K562 (cell line): Measurements from ENCODE around the gene ST3GAL3. TPM values are rescaled to one million over a fixed set of nuclear protein-coding genes. Genes with fewer than 3 reads are reported as not detected.

Experiments used
- BCL6 ChIP-seq: fragments of 250-450 bp; sonication (Bioruptor Pico); IDR thresholded peaks from 2 replicates; pipeline ENCODE4 v1.4.0; 2020
- BRD4 ChIP-seq: fragments of 200-600 bp; sonication (generic); IDR thresholded peaks from 2 replicates; pipeline ENCODE4 v1.6.1; 2017; ENCODE audit warnings: inconsistent platforms
- ELF4 ChIP-seq: fragments of 450-650 bp; formaldehyde crosslinking; IDR thresholded peaks from 2 replicates; pipeline ENCODE4 v1.4.0; 2022; ENCODE audit warnings: missing genetic modification characterization
- ELK1 ChIP-seq: sonication (generic); formaldehyde crosslinking; IDR thresholded peaks from 2 replicates; pipeline ENCODE4 v1.8.1; 2022; ENCODE audit warnings: missing genetic modification reagents
- ERF ChIP-seq: fragments of 450-650 bp; formaldehyde crosslinking; IDR thresholded peaks from 2 replicates; pipeline ENCODE4 v1.4.0; 2020; ENCODE audit warnings: mild to moderate bottlenecking, mixed read lengths
- FOXK1 ChIP-seq: sonication (generic); formaldehyde crosslinking; IDR thresholded peaks from 2 replicates; pipeline ENCODE4 v1.8.0; 2022; ENCODE audit warnings: missing genetic modification reagents, mild to moderate bottlenecking, borderline replicate concordance
- MAFG ChIP-seq: fragments of 450-650 bp; conservative IDR thresholded peaks from 2 replicates; pipeline ENCODE4 v1.6.1; 2016; ENCODE audit warnings: missing genetic modification characterization, missing compliant biosample characterization
- MBD2 ChIP-seq: sonication (generic); IDR thresholded peaks from 2 replicates; pipeline ENCODE4 v1.6.1; 2016; ENCODE audit warnings: low read depth, borderline replicate concordance
- MED1 ChIP-seq: sonication (generic); formaldehyde crosslinking; IDR thresholded peaks from 2 replicates; pipeline ENCODE4 v1.8.1; 2023; ENCODE audit warnings: missing genetic modification reagents, borderline replicate concordance
- MITF ChIP-seq: IDR thresholded peaks from 2 replicates; pipeline ENCODE4 v1.6.1; 2014; ENCODE audit warnings: antibody characterized with exemption
- MLLT1 ChIP-seq, 2 experiments: fragments of 450-650 bp; IDR thresholded peaks; 2 replicates each; pipeline ENCODE4 v1.6.1; 2016
- NR2C1 ChIP-seq, 2 experiments: fragments of 450-650 bp; IDR thresholded peaks; 2 replicates each; pipeline ENCODE4 v1.6.1; 2017; ENCODE audit warnings: mild to moderate bottlenecking in 2 of 2, antibody characterized with exemption in 1 of 2, inconsistent platforms in 1 of 2, missing compliant biosample characterization in 1 of 2, missing genetic modification characterization in 1 of 2
- NRF1 ChIP-seq, 2 experiments: fragments of 450-650 bp; IDR thresholded peaks in 1 of 2; conservative IDR thresholded peaks in 1 of 2; 2 replicates each; pipeline ENCODE4 v1.6.1; 2014; ENCODE audit warnings: mild to moderate bottlenecking in 2 of 2
- RBFOX2 ChIP-seq: fragments of 200-400 bp; formaldehyde crosslinking; IDR thresholded peaks from 2 replicates; pipeline ENCODE4 v1.6.1; 2017; ENCODE audit warnings: low read depth, mild to moderate bottlenecking, low read length, moderate library complexity
- SETDB1 ChIP-seq: IDR thresholded peaks from one replicate; pipeline ENCODE4 v1.6.1; 2012; ENCODE audit warnings: low read length, control low read depth, inconsistent platforms
- TARDBP ChIP-seq: fragments of 450-650 bp; IDR thresholded peaks from 2 replicates; pipeline ENCODE4 v1.6.1; 2016
- TEAD4 ChIP-seq, 2 experiments: sonication (generic) in 1 of 2; formaldehyde crosslinking in 1 of 2; IDR thresholded peaks; 2 replicates each; pipeline versions ENCODE4 v1.6.1 to v1.8.0; 2012 to 2022; ENCODE audit warnings: borderline replicate concordance in 1 of 2, inconsistent platforms in 1 of 2, low read length in 1 of 2, mild to moderate bottlenecking in 1 of 2, missing genetic modification reagents in 1 of 2
- ZBTB17 ChIP-seq: fragments of 450-650 bp; formaldehyde crosslinking; IDR thresholded peaks from 2 replicates; pipeline ENCODE4 v1.4.0; 2020; ENCODE audit warnings: mild to moderate bottlenecking
- ZC3H8 ChIP-seq: fragments of 450-650 bp; IDR thresholded peaks from 2 replicates; pipeline ENCODE4 v1.6.1; 2017
- ZNF174 ChIP-seq: fragments of 250-450 bp; sonication (Bioruptor Pico); IDR thresholded peaks from 2 replicates; pipeline ENCODE4 v1.4.0; 2020; ENCODE audit warnings: mild to moderate bottlenecking
- ZNF24 ChIP-seq: fragments of 450-650 bp; IDR thresholded peaks from 2 replicates; pipeline ENCODE4 v1.6.1; 2016
- ZNF445 ChIP-seq: fragments of 250-450 bp; sonication (Bioruptor Pico); IDR thresholded peaks from 2 replicates; pipeline ENCODE4 v1.4.0; 2020; ENCODE audit warnings: low read depth, mild to moderate bottlenecking, moderate library complexity
- ZNF639 ChIP-seq, 2 experiments: fragments of 200-800 bp in 1 of 2; sonication (Bioruptor generic) in 1 of 2; sonication (generic) in 1 of 2; formaldehyde crosslinking in 1 of 2; IDR thresholded peaks in 1 of 2; conservative IDR thresholded peaks in 1 of 2; 2 replicates each; pipeline versions ENCODE4 v1.5.0 to v1.6.1; 2016 to 2020; ENCODE audit warnings: missing compliant biosample characterization in 1 of 2, missing genetic modification characterization in 1 of 2, missing genetic modification reagents in 1 of 2
- ZNF699 ChIP-seq: fragments of 250-450 bp; sonication (Bioruptor Pico); IDR thresholded peaks from 2 replicates; pipeline ENCODE4 v1.8.0; 2021; ENCODE audit warnings: mild to moderate bottlenecking, moderate library complexity; ENCODE audit not compliant: insufficient replicate concordance
- polyA plus RNA-seq, 8 experiments: library from polyadenylated mRNA; depleted of rRNA in 4 of 8; stranded (reverse) in 5 of 8; unstranded in 3 of 8; fragments of >200 nt; fragmentation: Nextera tagmentation in 2 of 8; fragmentation: Illumina TruSeq in 1 of 8; extraction: Ambion mirVana in 2 of 8; extraction: Trizol in 1 of 8; gene quantifications; 2 replicates each; pipeline versions ENCODE4 v1.2.1 to v1.2.3, GENCODE V29; 2011 to 2014; ENCODE audit warnings: inconsistent platforms in 1 of 8, missing spikeins in 1 of 8
- total RNA-seq, 7 experiments: library from RNA; depleted of rRNA in 6 of 7; stranded (reverse); fragments of >200 nt in 6 of 7; fragmentation: Illumina TruSeq in 2 of 7; extraction: Trizol in 2 of 7; gene quantifications; 2 replicates each; pipeline versions ENCODE4 v1.2.1 to v1.2.3, GENCODE V29; 2011 to 2021; ENCODE audit warnings: low replicate concordance in 1 of 7

Gene ST3GAL3
- total and polyA plus RNA-seq, 9 of the 15 experiments (the other 6 are each of a cell fraction or from before 2014, with no cell fraction given), result 1.2 to 18.9 (median 11.0) TPM

GRCh38 chr1:43969746-43970466 lies 262.6 kb downstream of the ST3GAL3 start, which contains the start of gene DPH2 (continued):
- no peak for TF ChIP-seq MLLT1 (IDR thresholded peaks at IDR 0.05)
- TF ChIP-seq MITF, result no peak
- TF ChIP-seq TARDBP, result no peak
- TF ChIP-seq BRD4, result no peak
- no peak for TF ChIP-seq ZNF174 (CRISPR knock-in tag)
- 0 out of 2 replicates have a peak, but pooled peaks have one; percentile 55 for TF ChIP-seq ZBTB17 (CRISPR knock-in tag)
- no peak for TF ChIP-seq TEAD4 (IDR thresholded peaks at IDR 0.05; ENCODE audit: low read length)
- TF ChIP-seq TEAD4 (CRISPR knock-in tag; IDR thresholded peaks at IDR 0.05; ENCODE audit: borderline replicate concordance), result 0 out of 2 replicates have a peak, but pooled peaks have one; percentile 55
- TF ChIP-seq RBFOX2, result peak; percentile 75
- TF ChIP-seq SETDB1, result no peak
- TF ChIP-seq ERF (CRISPR knock-in tag), result 0 out of 2 replicates have a peak, but pooled peaks have one; percentile 40
- no peak for TF ChIP-seq ZC3H8
- peak in 1 of 2 experiments; percentile 47; a peak in 2 of 4 replicates for TF ChIP-seq NRF1 (conservative IDR thresholded peaks at IDR 0.05 in 1 of 2, IDR thresholded peaks at IDR 0.05 in 1 of 2)
- TF ChIP-seq MBD2, result peak; percentile 97
- 0 out of 2 replicates have a peak, but pooled peaks have one; percentile 26 for TF ChIP-seq ELF4 (CRISPR knock-in tag)
- TF ChIP-seq ELK1 (CRISPR knock-in tag), result no peak
- no peak for TF ChIP-seq ZNF445
- TF ChIP-seq ZNF24, result peak; percentile 47; the same call in 1 of the 2 replicates
- TF ChIP-seq MAFG, result no peak
- no peak for TF ChIP-seq ZNF699
- no peak for TF ChIP-seq BCL6
- peak; percentile 99 for TF ChIP-seq NR2C1 (IDR thresholded peaks at IDR 0.05)
- peak; percentile 99 for TF ChIP-seq NR2C1 (tag; IDR thresholded peaks at IDR 0.05)
- peak in 1 of 2 experiments; percentile 47; a peak in 1 of 4 replicates for TF ChIP-seq ZNF639 (CRISPR knock-in tag; conservative IDR thresholded peaks at IDR 0.05 in 1 of 2, IDR thresholded peaks at IDR 0.05 in 1 of 2)
- no peak for TF ChIP-seq MED1 (CRISPR knock-in tag)
- TF ChIP-seq FOXK1 (CRISPR knock-in tag), result no peak
